Astrocyte of the cerebellum (primary cell): ENCODE data around the gene KIRREL3.
A peak's percentile ranks its signal among the peaks of the same experiment; 100 is the strongest.

Experiments
- DNase-seq: peaks from one replicate; pipeline ENCODE4 v3.0.0-alpha.2; 2011; ENCODE audit warnings: low read depth
- H3K4me3 ChIP-seq: 2 replicates; pipeline ENCODE4 v1.5.1; 2011; ENCODE audit warnings: mild to moderate bottlenecking, low read depth, low read length, moderate library complexity
- in situ Hi-C: cut with HindIII; loops from 2 replicates; pipeline ENCODE4 v1.10.0; 2017; ENCODE audit warnings: low sequenced_read_pairs
- TF ChIP-seq, protein P1 (sequence below): IDR thresholded peaks from 2 replicates; pipeline ENCODE4 v1.5.1; 2012; ENCODE audit warnings: low read length, low read depth, moderate library complexity, mild to moderate bottlenecking; ENCODE audit errors: missing control alignments

KIRREL3 gene

DNA sequence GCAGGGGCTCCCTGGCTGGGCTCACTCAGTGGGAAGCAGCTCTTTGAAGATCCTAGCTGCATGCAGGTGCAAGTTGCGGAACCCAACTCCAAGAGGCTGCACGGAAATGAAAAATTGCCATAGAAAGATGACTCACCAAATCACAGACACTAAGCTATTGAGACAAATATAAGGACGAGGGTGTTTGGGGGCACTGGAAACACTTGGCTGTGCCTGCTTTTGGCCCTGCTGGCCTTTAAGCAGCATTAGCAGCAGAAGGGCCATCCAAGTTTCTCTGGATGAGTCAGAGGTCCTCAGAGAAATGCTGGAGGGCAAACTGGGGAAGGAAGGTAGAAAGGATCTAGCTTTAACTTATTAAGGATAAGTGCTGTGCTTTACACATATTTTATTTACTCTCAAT is 282.3 kb downstream of the KIRREL3 start:
- no peak for DNase-seq
- TF ChIP-seq, protein P1, sequence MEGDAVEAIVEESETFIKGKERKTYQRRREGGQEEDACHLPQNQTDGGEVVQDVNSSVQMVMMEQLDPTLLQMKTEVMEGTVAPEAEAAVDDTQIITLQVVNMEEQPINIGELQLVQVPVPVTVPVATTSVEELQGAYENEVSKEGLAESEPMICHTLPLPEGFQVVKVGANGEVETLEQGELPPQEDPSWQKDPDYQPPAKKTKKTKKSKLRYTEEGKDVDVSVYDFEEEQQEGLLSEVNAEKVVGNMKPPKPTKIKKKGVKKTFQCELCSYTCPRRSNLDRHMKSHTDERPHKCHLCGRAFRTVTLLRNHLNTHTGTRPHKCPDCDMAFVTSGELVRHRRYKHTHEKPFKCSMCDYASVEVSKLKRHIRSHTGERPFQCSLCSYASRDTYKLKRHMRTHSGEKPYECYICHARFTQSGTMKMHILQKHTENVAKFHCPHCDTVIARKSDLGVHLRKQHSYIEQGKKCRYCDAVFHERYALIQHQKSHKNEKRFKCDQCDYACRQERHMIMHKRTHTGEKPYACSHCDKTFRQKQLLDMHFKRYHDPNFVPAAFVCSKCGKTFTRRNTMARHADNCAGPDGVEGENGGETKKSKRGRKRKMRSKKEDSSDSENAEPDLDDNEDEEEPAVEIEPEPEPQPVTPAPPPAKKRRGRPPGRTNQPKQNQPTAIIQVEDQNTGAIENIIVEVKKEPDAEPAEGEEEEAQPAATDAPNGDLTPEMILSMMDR: no peak
- in situ Hi-C loops: no loop called here

GRCh38 chr11:126716456-126717083 is 284.0 kb downstream of the KIRREL3 start:
- no peak overlapping the region for H3K4me3 ChIP-seq
- DNase-seq: peak; percentile 19
- in situ Hi-C loops: no loop called here
- TF ChIP-seq, protein P1: peak; percentile 73

More for the DNA sequence above, 282.3 kb downstream of the KIRREL3 start:
- H3K4me3 ChIP-seq: no peak overlapping the region

DNA sequence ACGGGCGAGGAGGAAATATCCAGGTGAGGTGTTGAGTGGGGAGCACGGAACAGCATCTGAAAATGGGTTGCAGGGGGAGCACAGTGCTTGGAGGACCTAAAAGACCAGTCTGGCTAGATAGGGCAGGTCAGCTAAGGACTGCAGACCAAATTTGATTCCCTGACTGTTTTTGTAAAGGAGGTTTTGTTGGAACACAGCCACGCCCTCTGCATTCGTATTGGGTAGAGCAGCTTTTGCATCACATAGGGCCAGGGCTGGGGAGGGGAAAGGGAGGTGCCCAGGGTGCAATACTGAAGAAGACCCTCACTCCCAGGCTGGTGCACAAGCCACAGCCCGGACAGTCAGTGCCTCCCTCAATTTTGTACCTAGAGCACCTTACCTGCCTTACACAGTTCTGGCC is 286.8 kb downstream of the KIRREL3 start:
- DNase-seq: no peak
- in situ Hi-C loops: no loop called here
- TF ChIP-seq, protein P1: no peak
- H3K4me3 ChIP-seq: no peak overlapping the region

DNA sequence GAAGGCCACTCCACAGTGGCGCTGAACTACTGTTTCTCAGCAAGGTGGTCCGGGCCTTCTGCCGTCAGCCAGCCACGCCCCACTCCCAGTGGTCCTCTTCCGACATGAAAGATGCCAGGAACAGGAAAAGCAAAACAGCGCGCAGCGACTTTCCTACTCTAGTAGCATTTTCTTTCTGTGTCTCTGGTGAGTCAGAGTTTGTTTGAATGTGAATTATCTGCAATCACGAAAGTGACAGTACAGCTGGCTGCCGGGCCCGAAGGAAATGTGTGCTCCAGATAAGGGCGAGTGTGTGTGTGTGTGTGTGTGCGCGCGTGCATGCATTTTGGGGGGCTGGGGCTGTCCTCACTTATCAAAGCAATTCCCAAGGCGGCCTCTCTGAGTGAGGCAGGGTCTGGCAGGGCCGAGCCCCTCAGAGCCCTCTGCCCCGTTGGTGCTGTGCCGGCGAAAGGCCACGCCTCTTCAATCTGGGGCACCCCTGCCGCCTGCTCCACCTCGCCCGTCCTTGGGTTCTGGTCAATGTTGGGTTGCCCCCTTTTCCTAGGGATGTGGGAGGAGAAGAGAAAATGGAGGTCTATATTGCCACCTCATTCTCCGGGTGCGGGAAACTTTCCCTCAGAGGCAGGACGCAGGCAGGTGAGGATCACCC is 288.5 kb downstream of the KIRREL3 start:
- no peak for DNase-seq
- H3K4me3 ChIP-seq: no peak overlapping the region
- in situ Hi-C loops: no loop called here
- TF ChIP-seq, protein P1: no peak

DNA sequence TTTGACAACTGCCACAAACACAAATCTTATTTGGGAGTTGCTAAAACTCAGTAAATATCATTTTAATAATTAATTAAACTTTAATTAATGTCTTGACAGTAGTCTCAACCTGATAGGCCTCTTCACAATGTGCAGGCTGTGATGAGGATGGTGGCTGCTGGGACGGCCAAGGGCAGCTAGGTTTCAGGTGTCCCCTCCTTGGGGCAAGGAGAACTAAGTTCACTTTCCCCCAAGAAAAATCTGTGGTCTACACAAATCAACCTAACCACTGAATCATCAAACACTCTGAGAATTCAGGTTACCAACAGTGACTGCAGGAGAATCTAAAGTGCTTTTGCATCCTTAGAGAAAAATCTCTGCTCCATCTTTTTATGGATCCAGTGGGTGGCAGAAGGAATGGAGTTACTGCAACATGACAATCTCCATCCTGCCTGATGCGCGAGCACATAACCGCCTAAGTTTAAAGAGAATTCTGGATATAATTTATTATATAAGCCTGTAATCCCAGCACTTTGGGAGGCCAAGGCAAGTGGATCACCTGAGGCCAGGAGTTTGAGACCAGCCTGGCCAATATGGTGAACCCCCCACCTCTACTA is 289.7 kb downstream of the KIRREL3 start:
- H3K4me3 ChIP-seq: no peak overlapping the region
- TF ChIP-seq, protein P1: no peak
- DNase-seq: no peak
- in situ Hi-C loops: no loop called here

DNA sequence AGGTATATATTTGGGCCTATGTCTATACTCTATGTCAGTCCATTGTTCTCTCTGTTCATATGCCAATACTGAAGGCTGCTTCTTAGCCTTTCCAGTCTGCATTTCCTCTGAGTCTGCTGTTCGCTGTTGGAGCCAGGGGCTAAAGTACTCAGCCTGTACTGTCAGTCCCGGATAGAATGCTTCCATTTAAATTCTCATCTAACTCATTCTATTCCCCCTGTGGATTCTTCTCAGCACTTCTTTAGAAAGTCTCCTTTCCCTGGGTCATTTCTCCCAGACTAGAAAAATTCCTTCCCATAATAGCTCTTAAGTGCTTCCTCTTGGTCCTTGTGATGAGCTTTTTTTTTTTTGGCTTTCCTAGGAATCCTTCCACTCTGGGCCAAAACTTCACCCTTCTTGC is 293.1 kb downstream of the KIRREL3 start:
- DNase-seq: no peak
- TF ChIP-seq, protein P1: no peak
- in situ Hi-C loops: no loop called here
- H3K4me3 ChIP-seq: no peak overlapping the region
